ENCODE data around the gene GLG1. TPM values are rescaled to one million over a fixed set of nuclear protein-coding genes. Genes with fewer than 3 reads are reported as not detected.

Gene GLG1
- total RNA-seq, 1 donor from 2014 or later: 193 TPM

DNA sequence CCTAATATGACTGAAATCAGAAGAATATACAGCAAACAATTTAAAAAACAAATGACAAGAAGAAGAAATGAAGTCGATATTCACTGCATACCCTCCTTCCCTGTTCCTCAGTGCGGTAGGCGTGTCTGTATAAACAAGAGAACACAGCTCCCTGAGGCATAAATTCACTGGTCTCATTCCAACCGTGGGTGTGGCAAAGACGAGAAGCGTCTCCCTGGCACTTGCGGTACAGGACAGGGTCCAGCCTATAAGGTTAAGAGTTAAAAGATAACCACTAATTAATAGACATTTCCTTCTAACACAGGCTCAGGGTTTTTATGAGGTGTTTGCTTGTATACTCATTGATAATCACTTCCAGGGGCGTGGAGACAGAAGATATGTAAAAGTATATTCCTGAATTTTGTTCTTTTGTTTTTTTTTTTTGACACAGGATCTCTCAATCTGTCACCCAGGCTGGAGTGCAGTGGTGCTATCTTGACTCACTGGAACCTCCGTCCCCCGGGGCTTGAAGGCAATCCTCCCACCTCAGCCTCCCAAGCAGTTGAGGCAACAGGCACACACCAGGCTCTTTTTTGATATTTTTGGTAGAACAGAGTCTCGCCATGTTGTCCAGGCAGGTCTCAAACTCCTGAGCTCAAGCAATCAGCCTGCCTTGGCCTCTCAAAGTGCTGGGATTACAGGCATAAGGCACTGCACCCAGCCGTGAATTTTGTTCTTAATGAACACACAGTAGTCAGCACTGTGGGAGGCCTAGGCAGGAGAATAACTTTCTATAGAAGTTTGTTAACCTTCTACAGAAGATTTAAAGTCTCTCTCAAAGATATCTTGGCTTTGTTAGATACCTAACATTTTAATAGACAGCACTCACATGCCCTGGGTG, 126.5 kb downstream of the GLG1 start:
- Mint-ChIP-seq H3K36me3 (peaks cover 33% of the 10 kb centered on the region), H3K4me1 (peaks cover 18% of the 10 kb centered on the region), H3K27me3 (ENCODE audit: low read depth) (no peaks in the 10 kb centered on the region), H3K4me3 (no peak overlapping the region), H3K9me3 (no peaks in the 10 kb centered on the region), H3K27ac (peak overlapping the region; percentile 84)
- peak; percentile 27 to 51 for DNase-seq (ENCODE audit: low spot score in 2 of 2, unreplicated experiment in 2 of 2)
- TF ChIP-seq, protein P1, sequence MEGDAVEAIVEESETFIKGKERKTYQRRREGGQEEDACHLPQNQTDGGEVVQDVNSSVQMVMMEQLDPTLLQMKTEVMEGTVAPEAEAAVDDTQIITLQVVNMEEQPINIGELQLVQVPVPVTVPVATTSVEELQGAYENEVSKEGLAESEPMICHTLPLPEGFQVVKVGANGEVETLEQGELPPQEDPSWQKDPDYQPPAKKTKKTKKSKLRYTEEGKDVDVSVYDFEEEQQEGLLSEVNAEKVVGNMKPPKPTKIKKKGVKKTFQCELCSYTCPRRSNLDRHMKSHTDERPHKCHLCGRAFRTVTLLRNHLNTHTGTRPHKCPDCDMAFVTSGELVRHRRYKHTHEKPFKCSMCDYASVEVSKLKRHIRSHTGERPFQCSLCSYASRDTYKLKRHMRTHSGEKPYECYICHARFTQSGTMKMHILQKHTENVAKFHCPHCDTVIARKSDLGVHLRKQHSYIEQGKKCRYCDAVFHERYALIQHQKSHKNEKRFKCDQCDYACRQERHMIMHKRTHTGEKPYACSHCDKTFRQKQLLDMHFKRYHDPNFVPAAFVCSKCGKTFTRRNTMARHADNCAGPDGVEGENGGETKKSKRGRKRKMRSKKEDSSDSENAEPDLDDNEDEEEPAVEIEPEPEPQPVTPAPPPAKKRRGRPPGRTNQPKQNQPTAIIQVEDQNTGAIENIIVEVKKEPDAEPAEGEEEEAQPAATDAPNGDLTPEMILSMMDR (IDR thresholded peaks at IDR 0.05; ENCODE audit: unreplicated experiment): no peak

DNA sequence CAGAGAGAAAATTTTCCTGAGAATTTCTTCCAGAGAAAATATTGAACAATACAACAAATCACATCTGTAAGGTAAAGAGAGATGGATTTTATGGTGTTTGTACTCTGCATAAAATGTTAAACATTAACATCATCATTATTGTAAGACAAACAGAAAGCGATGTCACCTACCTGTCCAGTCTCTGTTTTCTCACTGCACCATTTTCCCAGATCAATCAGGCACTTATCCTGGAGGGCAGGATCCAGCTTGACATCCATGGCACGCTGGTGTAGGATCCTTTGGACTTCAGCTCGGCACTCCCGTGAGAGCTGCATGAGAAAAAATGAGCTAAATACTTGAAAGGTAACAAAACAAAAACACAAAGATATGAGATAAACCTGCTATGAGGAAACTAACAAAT, 129.7 kb downstream of the GLG1 start:
- DNase-seq (ENCODE audit: low spot score in 2 of 2, unreplicated experiment in 2 of 2): no peak
- H3K9me3 Mint-ChIP-seq: no peaks in the 10 kb centered on the region
- peaks cover 34% of the 10 kb centered on the region for H3K36me3 Mint-ChIP-seq
- TF ChIP-seq, protein P1 (IDR thresholded peaks at IDR 0.05; ENCODE audit: unreplicated experiment): no peak
- H3K27me3 Mint-ChIP-seq (ENCODE audit: low read depth): no peaks in the 10 kb centered on the region
- H3K4me3 Mint-ChIP-seq: no peak overlapping the region
- H3K4me1 Mint-ChIP-seq: peaks cover 18% of the 10 kb centered on the region
- no peak overlapping the region for H3K27ac Mint-ChIP-seq

DNA sequence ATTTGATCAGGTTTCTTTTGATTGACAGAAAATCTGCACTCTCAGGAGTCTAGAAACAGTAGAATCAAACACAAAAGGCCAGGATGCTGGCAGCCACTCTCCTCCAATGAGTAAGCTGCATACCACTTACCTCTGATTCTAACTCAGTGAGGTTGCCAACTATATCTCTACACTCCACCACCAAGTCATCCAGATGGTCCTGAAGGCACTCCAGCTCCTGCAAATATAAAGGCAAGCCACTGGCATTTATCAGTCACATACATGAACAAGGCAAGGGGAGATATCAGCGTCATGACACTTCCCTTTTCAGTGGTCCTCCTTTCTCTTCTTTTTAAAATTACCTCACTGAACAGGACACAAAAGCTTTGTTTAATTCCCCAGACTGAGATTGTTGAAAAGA, 132.5 kb downstream of the GLG1 start:
- Mint-ChIP-seq H3K4me3 (no peak overlapping the region), H3K9me3 (no peaks in the 10 kb centered on the region), H3K27ac (no peak overlapping the region), H3K27me3 (ENCODE audit: low read depth) (no peaks in the 10 kb centered on the region), H3K36me3 (peaks cover 42% of the 10 kb centered on the region), H3K4me1 (peaks cover 3% of the 10 kb centered on the region)
- TF ChIP-seq, protein P1 (IDR thresholded peaks at IDR 0.05; ENCODE audit: unreplicated experiment): no peak
- no peak for DNase-seq (ENCODE audit: low spot score in 2 of 2, unreplicated experiment in 2 of 2)

DNA sequence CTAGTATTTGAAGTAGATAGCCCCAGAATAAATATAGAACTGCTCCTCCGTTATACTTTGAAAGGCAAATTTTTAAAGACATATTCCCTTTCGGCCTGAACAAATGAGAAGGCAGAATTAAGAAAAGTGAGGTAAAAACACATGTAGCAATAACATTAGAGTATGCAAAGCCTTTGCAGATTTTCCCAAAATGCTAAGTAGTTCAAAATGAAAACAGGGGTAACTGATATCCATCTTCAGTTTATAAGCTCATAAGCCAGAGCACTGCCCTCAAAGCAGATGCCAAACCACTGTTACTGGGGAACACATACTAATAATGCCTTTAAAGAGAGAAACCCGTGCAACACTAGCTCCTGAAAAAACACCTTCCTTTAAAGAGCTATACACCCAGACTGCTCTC, 134.4 kb downstream of the GLG1 start:
- Mint-ChIP-seq H3K27ac (no peak overlapping the region), H3K4me1 (no peaks in the 10 kb centered on the region), H3K36me3 (peaks cover 40% of the 10 kb centered on the region), H3K9me3 (no peaks in the 10 kb centered on the region), H3K27me3 (ENCODE audit: low read depth) (no peaks in the 10 kb centered on the region), H3K4me3 (no peak overlapping the region)
- DNase-seq (ENCODE audit: low spot score in 2 of 2, unreplicated experiment in 2 of 2): no peak
- TF ChIP-seq, protein P1 (IDR thresholded peaks at IDR 0.05; ENCODE audit: unreplicated experiment): no peak

DNA sequence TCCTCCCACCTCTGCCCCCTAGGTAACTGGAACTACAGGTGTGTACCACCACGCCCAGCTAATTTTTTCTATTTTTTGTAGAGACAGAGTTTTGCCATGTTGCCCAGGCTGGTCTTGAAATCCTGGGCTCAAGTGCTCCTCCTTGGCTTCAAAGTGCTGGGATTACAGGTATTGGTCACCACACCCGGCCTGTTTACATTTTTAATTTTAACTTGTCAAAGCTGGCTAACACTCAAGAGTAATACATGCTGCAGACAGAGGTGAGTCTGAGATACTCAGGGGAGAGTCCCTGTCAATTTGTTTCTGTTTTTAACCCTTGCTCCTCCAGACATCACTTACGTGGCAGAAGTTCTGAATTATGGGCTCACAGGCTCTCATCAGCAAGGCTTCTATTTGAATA, 134.9 kb downstream of the GLG1 start:
- no peak overlapping the region for H3K27ac Mint-ChIP-seq
- DNase-seq (ENCODE audit: low spot score in 2 of 2, unreplicated experiment in 2 of 2): no peak
- no peaks in the 10 kb centered on the region for H3K4me1 Mint-ChIP-seq
- no peaks in the 10 kb centered on the region for H3K27me3 Mint-ChIP-seq (ENCODE audit: low read depth)
- no peaks in the 10 kb centered on the region for H3K9me3 Mint-ChIP-seq
- TF ChIP-seq, protein P1 (IDR thresholded peaks at IDR 0.05; ENCODE audit: unreplicated experiment): no peak
- H3K36me3 Mint-ChIP-seq: peaks cover 43% of the 10 kb centered on the region
- no peak overlapping the region for H3K4me3 Mint-ChIP-seq
